Erythroblast (primary cell): ENCODE measurements around the gene PRICKLE2.

ENCODE experiments used
- GATA1 ChIP-seq: IDR thresholded peaks from 2 replicates; pipeline ENCODE4 v1.6.1; 2011; ENCODE audit warnings: low read depth, mild to moderate bottlenecking, control low read depth, low read length, moderate library complexity
- POLR2A ChIP-seq: IDR thresholded peaks from 2 replicates; pipeline ENCODE4 v1.6.1; 2011; ENCODE audit warnings: mild to moderate bottlenecking, low read length

DNA sequence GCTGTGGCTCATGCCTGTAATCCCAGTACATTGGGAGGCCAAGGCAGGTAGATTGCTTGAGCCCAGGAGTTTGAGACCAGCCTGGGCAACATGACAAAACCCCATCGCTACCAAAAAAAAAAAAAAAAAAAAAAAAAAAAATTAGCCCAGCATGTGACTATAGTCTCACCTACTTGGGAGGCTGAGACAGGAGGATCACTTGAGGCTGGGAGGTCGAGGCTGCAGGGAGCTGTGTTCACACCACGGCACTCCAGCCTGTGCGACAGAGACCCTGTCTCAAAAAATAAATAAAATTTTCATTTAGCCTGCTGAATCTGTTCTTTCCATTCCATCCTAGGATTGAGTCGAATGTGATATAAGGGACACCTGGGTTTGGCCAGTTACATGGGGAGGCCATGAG lies 14.6 kb upstream of the PRICKLE2 start:
- TF ChIP-seq POLR2A (no peak), GATA1 (no peak)
